Astrocyte of the cerebellum (primary cell): ENCODE measurements around the gene FBXO40.

ENCODE experiments used
- DNase-seq: peaks from one replicate; pipeline ENCODE4 v3.0.0-alpha.2; 2011; ENCODE audit warnings: low read depth
- H3K4me3 ChIP-seq: 2 replicates; pipeline ENCODE4 v1.5.1; 2011; ENCODE audit warnings: mild to moderate bottlenecking, low read depth, low read length, moderate library complexity
- CTCF ChIP-seq: IDR thresholded peaks from 2 replicates; pipeline ENCODE4 v1.5.1; 2012; ENCODE audit warnings: low read length, low read depth, moderate library complexity, mild to moderate bottlenecking; ENCODE audit errors: missing control alignments
- in situ Hi-C: cut with HindIII; loops from 2 replicates; pipeline ENCODE4 v1.10.0; 2017; ENCODE audit warnings: low sequenced_read_pairs

The FBXO40 gene

GRCh38 chr3:121645054-121645453 is 51.9 kb downstream of the FBXO40 start:
- no peak overlapping the region for H3K4me3 ChIP-seq
- no peak for TF ChIP-seq CTCF
- in situ Hi-C loops, result no loop called here

DNA sequence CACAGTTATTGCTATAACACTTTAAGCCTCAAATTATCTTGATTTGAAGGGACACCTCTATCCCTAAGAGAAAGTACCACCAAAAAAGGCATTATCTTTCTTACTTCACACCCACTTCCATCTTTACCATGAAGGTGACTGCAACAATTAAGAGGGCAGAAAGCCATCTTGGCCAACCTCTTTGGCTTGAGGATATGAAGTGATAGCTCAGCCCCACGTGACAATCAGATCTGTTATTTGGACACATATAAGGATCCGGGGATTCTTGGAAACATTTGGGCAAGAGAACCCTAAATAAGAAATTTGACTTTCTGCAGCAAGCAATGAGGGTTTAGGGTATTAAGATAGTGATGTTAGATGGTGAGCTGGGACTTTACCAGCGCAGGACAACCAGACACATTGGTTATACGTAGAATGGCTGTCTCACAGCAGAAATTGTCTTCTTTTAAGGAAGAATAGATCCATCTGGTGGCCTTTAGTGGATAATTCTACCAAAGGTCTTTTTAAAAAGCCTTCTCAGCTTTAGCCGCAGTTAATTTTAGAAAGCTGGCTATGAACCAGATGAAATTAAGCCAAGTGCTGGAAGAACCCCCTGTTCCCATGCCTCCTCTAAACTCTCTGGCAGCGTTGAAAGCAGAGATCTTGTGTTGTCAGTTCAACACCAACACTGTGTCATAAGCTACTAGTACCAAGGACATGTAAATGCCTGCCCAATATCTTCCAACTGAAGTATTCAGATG is 55.2 kb downstream of the FBXO40 start:
- TF ChIP-seq CTCF, result no peak
- in situ Hi-C loops, result no loop called here
- DNase-seq, result no peak

More at GRCh38 chr3:121645054-121645453, 51.9 kb downstream of the FBXO40 start:
- DNase-seq, result no peak

GRCh38 chr3:121649645-121650044 is 56.5 kb downstream of the FBXO40 start:
- no peak overlapping the region for H3K4me3 ChIP-seq
- no peak for DNase-seq
- in situ Hi-C loops, result no loop called here
- TF ChIP-seq CTCF, result no peak

More for the DNA sequence above, 55.2 kb downstream of the FBXO40 start:
- no peak overlapping the region for H3K4me3 ChIP-seq

DNA sequence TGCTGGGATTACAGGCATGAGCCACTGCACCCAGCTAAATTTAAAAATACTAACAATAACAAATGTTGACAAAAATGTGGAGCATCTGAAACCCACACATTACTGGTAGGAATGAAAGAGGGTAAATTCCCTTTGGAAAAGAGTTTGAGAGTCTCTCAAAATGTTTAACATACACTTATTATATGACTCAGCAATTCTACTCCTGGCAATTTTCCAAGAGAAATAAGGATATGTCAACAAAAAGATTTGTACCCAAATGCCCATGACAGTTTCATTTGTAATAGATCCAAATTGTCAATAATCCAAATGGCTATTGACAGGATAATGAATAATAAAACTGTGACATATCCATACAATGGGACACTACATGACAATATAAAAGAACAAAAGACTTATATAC is 58.5 kb downstream of the FBXO40 start:
- no peak overlapping the region for H3K4me3 ChIP-seq
- in situ Hi-C loops, result no loop called here
- DNase-seq, result no peak
- TF ChIP-seq CTCF, result no peak

DNA sequence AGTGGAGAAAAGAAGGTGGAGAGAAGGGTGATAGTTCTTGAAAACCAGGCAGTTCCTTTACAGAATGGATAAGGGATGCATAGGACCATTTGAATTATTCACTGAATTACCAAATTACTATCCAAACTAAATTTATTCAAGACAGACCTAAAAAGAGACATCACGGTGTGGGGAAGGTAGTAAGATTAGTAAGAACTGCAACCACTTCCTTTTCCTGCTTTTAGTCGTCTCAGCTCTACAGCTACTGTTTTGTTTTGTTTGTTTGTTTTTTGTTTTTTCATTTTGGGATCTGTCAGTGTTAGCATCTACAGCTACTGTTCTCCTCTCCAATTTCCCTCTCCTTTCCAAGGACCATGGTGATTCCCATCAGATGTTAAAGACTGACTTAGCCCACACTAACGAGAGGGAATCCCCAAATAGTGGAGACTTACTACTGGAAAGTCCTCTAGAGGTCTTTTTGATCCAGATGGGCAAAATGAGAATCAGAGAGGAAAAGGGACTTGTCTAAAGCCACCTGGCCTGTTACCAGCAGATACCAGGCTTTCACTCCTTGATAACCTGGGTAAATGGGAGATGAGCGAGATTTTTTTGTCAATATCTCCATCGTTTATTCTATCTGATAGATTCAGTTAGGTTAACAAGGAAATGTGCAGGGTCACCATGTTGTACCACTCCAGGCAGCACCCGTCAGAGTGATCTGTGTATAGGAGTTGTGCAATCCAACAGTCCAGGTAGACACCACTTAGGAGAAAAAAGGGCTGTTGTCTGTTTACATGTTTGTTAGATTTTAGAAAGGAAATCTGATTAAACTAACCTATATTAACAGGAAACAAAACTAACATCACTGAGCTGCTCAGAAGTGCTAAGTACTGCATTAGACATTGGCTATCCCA is 61.6 kb downstream of the FBXO40 start:
- no peak for TF ChIP-seq CTCF
- in situ Hi-C loops, result no loop called here
- no peak overlapping the region for H3K4me3 ChIP-seq
- no peak for DNase-seq

DNA sequence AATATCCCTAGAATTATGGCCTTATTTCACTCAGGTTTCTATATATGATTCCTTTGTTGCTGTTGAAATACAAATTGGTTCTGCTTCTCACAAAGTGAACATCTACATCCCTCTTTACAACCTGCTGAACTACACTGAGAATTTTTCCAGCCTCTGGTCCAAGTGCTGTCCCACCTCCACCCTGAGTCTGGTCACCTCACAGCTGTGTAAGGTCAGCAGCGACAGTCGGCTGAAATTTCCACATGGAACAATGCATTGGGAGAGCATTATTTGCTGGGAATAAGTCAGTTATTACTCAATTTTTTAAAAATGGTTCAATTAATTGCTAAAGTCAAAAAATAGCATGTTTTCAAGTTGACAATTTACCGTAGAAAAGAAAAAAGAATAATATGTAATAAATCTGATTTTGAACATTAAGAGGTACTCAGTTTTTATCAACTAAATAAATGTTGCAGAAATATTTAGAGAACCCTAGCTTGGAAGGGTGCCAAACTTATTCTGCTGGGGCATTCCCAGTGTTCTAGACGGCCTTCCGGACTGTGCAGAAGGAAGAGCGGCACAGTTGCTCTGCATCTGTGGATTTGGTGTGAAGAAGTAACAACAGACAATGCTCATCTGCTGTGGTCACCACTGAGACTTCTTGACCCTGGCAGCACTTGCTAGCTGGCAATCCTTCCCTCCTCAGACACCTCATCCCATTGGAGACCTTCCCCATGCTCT is 65.7 kb downstream of the FBXO40 start:
- in situ Hi-C loops, result no loop called here
- no peak for TF ChIP-seq CTCF
- no peak overlapping the region for H3K4me3 ChIP-seq

More for the DNA sequence above, 65.7 kb downstream of the FBXO40 start:
- no peak for DNase-seq
